Endothelial cell of umbilical vein (primary cell): ENCODE measurements around the gene CILP2. TPM values are rescaled to one million over a fixed set of nuclear protein-coding genes. Genes with fewer than 3 reads are reported as not detected.

Source experiments
- BruUV-seq: library from RNA; stranded (reverse); fragments of 400-500 nt; replicated peaks from 2 replicates; lab custom pipeline; 2021; lab: Mats Ljungman, UMichigan
- CTCF ChIA-PET: fragments of 300-600, 350-600 bp; sonication (Branson Sonifier 250); formaldehyde crosslinking; loops from one replicate; lab custom pipeline; 2021; ENCODE audit warnings: antibody characterized with exemption, inconsistent platforms; lab: Charles Lee
- POLR2A ChIA-PET: fragments of 300-600, 350-600 bp; sonication (Branson Sonifier 250); formaldehyde crosslinking; loops from one replicate; lab custom pipeline; 2021; ENCODE audit warnings: antibody characterized with exemption, inconsistent platforms; lab: Charles Lee
- DNase-seq: peaks from one replicate; pipeline ENCODE4 v3.0.0-alpha.2; 2011; ENCODE audit warnings: low read depth, low spot score
- FAIRE-seq: peaks from 2 replicates; lab custom pipeline; 2011; peaks lifted over from hg19 to GRCh38; lab: Jason Lieb, UNC
- H2AFZ ChIP-seq: 2 replicates; pipeline ENCODE4 v1.6.0; 2012; ENCODE audit warnings: low read depth, low read length, control low read depth, inconsistent platforms
- H3K27ac ChIP-seq: 2 replicates; pipeline ENCODE4 v1.5.1; 2011; ENCODE audit warnings: low read depth, mild to moderate bottlenecking, control low read depth, low read length, moderate library complexity; ENCODE audit not compliant: insufficient read depth
- H3K27me3 ChIP-seq, 2 experiments: 2 replicates each; pipeline versions ENCODE4 v1.6.0 to v1.6.1; 2011; ENCODE audit warnings: low read length in 2 of 2, mixed read lengths in 1 of 2; ENCODE audit not compliant: control insufficient read depth in 2 of 2, insufficient read depth in 2 of 2
- H3K36me3 ChIP-seq, 2 experiments: 2 replicates in 1 of 2; 3 replicates in 1 of 2; pipeline ENCODE4 v1.5.1; 2011; ENCODE audit warnings: low read length in 2 of 2, mild to moderate bottlenecking in 1 of 2, moderate library complexity in 1 of 2; ENCODE audit not compliant: control insufficient read depth in 2 of 2, insufficient read depth in 2 of 2; ENCODE audit errors: extremely low read depth in 1 of 2
- H3K4me1 ChIP-seq: 3 replicates; pipeline ENCODE4 v1.5.1; 2011; ENCODE audit warnings: mild to moderate bottlenecking, low read length; ENCODE audit not compliant: control insufficient read depth, insufficient read depth; ENCODE audit errors: extremely low read depth
- H3K4me2 ChIP-seq: 2 replicates; pipeline ENCODE4 v1.6.1; 2011; ENCODE audit warnings: low read length, control low read depth, mixed read lengths; ENCODE audit not compliant: insufficient read depth
- H3K4me3 ChIP-seq, 3 experiments: fragments of 200-600 bp in 1 of 3; sonication (generic), shearing (Covaris generic) in 1 of 3; replicated peaks in 1 of 3; 2 replicates each; pipeline ENCODE4 v1.5.1; 2011 to 2016; ENCODE audit warnings: control low read depth in 3 of 3, low read length in 3 of 3, mild to moderate bottlenecking in 2 of 3, inconsistent platforms in 1 of 3, low read depth in 1 of 3, moderate library complexity in 1 of 3; ENCODE audit not compliant: insufficient read depth in 1 of 3
- H3K79me2 ChIP-seq: 2 replicates; pipeline ENCODE4 v1.6.0; 2012; ENCODE audit warnings: low read length, inconsistent platforms; ENCODE audit not compliant: control insufficient read depth, insufficient read depth
- H3K9ac ChIP-seq: replicated peaks from 2 replicates; pipeline ENCODE3; 2011; ENCODE audit warnings: low read length, control low read depth; ENCODE audit not compliant: insufficient read depth; ENCODE audit errors: extremely low read depth
- H3K9me1 ChIP-seq: replicated peaks from 3 replicates; pipeline ENCODE4 v1.6.0; 2011; ENCODE audit warnings: mild to moderate bottlenecking, low read length; ENCODE audit not compliant: control insufficient read depth, insufficient read depth; ENCODE audit errors: extremely low read depth
- H3K9me3 ChIP-seq: replicated peaks from 2 replicates; pipeline ENCODE4 v1.5.1; 2012; ENCODE audit warnings: low read length, inconsistent platforms; ENCODE audit not compliant: control insufficient read depth, insufficient read depth
- H4K20me1 ChIP-seq: replicated peaks from 2 replicates; pipeline ENCODE3; 2011; ENCODE audit warnings: mild to moderate bottlenecking, low read length; ENCODE audit not compliant: control insufficient read depth, insufficient read depth; ENCODE audit errors: extremely low read depth
- EZH2 ChIP-seq: IDR thresholded peaks from 2 replicates; pipeline ENCODE4 v1.6.1; 2012; ENCODE audit warnings: borderline replicate concordance, low read depth, mild to moderate bottlenecking, moderate library complexity, low read length, inconsistent platforms; ENCODE audit not compliant: severe bottlenecking
- FOS ChIP-seq: IDR thresholded peaks from 2 replicates; pipeline ENCODE4 v1.6.1; 2011; ENCODE audit warnings: mild to moderate bottlenecking, low read length, moderate library complexity, borderline replicate concordance; ENCODE audit not compliant: insufficient read depth
- GATA2 ChIP-seq: IDR thresholded peaks from 2 replicates; pipeline ENCODE4 v1.7.0; 2011; ENCODE audit warnings: low read depth, mild to moderate bottlenecking, moderate library complexity, mixed read lengths, low read length; ENCODE audit not compliant: insufficient read length, insufficient read depth
- JUN ChIP-seq: IDR thresholded peaks from 2 replicates; pipeline ENCODE4 v1.6.1; 2011; ENCODE audit warnings: borderline replicate concordance, low read depth; ENCODE audit not compliant: insufficient read length, insufficient read depth
- MYC ChIP-seq: IDR thresholded peaks from one replicate; pipeline ENCODE4 v1.6.1; 2011; ENCODE audit warnings: mild to moderate bottlenecking, low read depth, low read length
- POLR2A ChIP-seq: IDR thresholded peaks from 2 replicates; pipeline ENCODE4 v1.6.1; 2012; ENCODE audit warnings: low read depth, mild to moderate bottlenecking, control low read depth, low read length
- POLR2AphosphoS5 ChIP-seq: IDR thresholded peaks from 2 replicates; pipeline ENCODE4 v1.6.1; 2012; ENCODE audit warnings: low read depth, mild to moderate bottlenecking, control low read depth, low read length, moderate library complexity; ENCODE audit not compliant: insufficient read depth
- dilution Hi-C: fragments of 300-500 bp; cut with MboI; formaldehyde crosslinking; loops from one replicate; pipeline ENCODE4 v1.15.0; 2019; ENCODE audit warnings: low sequenced_read_pairs; ENCODE audit not compliant: extremely low pct_ligation_motif_present
- intact Hi-C: fragments of 100-400 bp; cut with micrococcal nuclease; formaldehyde crosslinking; loops from one replicate; pipeline ENCODE4 v1.10.0; 2022
- polyA plus RNA-seq, 4 experiments: library from polyadenylated mRNA; depleted of rRNA in 3 of 4; stranded (reverse) in 3 of 4; unstranded in 1 of 4; fragments of >200 nt; gene quantifications; 2 replicates each; pipeline versions ENCODE4 v1.2.1 to v1.2.3, GENCODE V29; 2011 to 2012; ENCODE audit warnings: missing spikeins in 1 of 4
- total RNA-seq: library from RNA; stranded (reverse); gene quantifications from 2 replicates; pipeline ENCODE4 v1.2.3, GENCODE V29; 2021
- TF ChIP-seq, protein P1 (sequence below), 2 donors: IDR thresholded peaks; 1 replicate in 1 of 2; 2 replicates in 1 of 2; pipeline ENCODE4 v1.5.1; 2011; ENCODE audit warnings: low read length in 2 of 2, mild to moderate bottlenecking in 2 of 2, moderate library complexity in 2 of 2, control low read depth in 1 of 2, inconsistent platforms in 1 of 2, low read depth in 1 of 2; ENCODE audit not compliant: insufficient read depth in 1 of 2; ENCODE audit errors: extremely low read depth in 1 of 2
- TF ChIP-seq, protein P2 (sequence below): IDR thresholded peaks from 2 replicates; pipeline ENCODE4 v1.6.1; 2011; ENCODE audit not compliant: insufficient read depth, insufficient read length

Gene CILP2
- total and polyA plus RNA-seq, 2 donors (not counting 3 experiments of a cell fraction or from before 2014, with no cell fraction given), result 0.01 TPM; not detected in 1

DNA sequence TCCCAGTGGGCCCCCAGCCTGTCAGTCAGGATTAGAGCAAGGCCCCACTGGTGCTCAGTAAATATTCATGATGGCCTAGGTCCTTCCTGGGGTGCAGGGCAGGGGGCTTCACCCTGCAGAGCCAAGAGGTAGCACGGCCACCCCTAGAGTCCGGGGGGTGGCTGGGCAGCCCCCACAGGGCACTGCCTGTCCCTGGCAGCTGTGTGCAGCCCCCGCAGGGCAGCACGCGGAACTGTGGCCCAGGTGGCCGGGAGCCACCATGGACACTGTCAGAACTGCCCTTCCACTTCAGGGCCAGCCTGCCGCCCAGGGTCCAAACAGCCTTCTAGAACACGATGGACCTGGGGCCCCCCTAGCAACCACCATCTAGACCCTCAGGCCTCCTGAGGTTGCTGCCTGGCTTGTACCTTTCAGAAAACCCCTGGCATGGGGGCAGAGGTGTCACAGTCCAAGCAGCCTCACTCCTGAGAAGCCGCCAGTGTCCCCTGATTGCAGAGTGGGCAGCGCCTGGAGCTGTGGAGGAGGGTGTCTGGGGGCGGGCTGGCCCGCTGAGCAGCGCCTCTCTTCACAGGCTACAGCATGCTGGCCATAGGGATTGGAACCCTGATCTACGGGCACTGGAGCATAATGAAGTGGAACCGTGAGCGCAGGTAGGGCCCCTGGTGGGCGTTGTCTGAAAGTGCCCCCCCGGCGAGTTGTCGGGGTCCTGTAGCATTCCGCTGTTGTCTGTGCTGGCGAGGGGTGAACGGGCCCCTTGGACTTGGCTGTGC lies 12.3 kb upstream of the CILP2 start:
- Histone ChIP-seq H3K4me2 (no peak overlapping the region), H3K36me3 (no peaks in the 10 kb centered on the region), H2AFZ (no peak overlapping the region), H3K27ac (no peak overlapping the region), H3K9me3 (no peaks in the 10 kb centered on the region), H3K79me2 (peaks cover 3% of the 10 kb centered on the region), H4K20me1 (no peaks in the 10 kb centered on the region), H3K4me1 (no peaks in the 10 kb centered on the region), H3K27me3 (no peaks in the 10 kb centered on the region), H3K4me3 (no peak overlapping the region), H3K9me1 (no peaks in the 10 kb centered on the region), H3K9ac (no peak overlapping the region)
- ChIA-PET POLR2A (no interaction called here), CTCF (no interaction called here)
- dilution Hi-C loops (no loop called here), intact Hi-C loops (no loop called here)
- FAIRE-seq, result no peak
- no TSS peak for BruUV-seq
- TF ChIP-seq, protein P1, sequence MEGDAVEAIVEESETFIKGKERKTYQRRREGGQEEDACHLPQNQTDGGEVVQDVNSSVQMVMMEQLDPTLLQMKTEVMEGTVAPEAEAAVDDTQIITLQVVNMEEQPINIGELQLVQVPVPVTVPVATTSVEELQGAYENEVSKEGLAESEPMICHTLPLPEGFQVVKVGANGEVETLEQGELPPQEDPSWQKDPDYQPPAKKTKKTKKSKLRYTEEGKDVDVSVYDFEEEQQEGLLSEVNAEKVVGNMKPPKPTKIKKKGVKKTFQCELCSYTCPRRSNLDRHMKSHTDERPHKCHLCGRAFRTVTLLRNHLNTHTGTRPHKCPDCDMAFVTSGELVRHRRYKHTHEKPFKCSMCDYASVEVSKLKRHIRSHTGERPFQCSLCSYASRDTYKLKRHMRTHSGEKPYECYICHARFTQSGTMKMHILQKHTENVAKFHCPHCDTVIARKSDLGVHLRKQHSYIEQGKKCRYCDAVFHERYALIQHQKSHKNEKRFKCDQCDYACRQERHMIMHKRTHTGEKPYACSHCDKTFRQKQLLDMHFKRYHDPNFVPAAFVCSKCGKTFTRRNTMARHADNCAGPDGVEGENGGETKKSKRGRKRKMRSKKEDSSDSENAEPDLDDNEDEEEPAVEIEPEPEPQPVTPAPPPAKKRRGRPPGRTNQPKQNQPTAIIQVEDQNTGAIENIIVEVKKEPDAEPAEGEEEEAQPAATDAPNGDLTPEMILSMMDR (IDR thresholded peaks at IDR 0.05; ENCODE audit: extremely low read depth in 1 of 2, insufficient read depth in 1 of 2, low read depth in 1 of 2, low read length in 2 of 2), result no peak
- TF ChIP-seq, protein P2, sequence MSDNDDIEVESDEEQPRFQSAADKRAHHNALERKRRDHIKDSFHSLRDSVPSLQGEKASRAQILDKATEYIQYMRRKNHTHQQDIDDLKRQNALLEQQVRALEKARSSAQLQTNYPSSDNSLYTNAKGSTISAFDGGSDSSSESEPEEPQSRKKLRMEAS, result no peak
- no peak for TF ChIP-seq FOS
- TF ChIP-seq EZH2, result no peak
- no peak for TF ChIP-seq MYC
- no peak for TF ChIP-seq POLR2AphosphoS5
- no peak for TF ChIP-seq GATA2
- TF ChIP-seq POLR2A, result no peak
- no peak for TF ChIP-seq JUN
- no peak for DNase-seq
